Measurements from ENCODE around the gene PEA15. TPM values are rescaled to one million over a fixed set of nuclear protein-coding genes. Genes with fewer than 3 reads are reported as not detected.
A peak's percentile ranks its signal among the peaks of the same experiment; 100 is the strongest.

Gene PEA15
- total and polyA plus RNA-seq, 9 of the 15 experiments (the other 6 are each of a cell fraction or from before 2014, with no cell fraction given) = 8.2 to 175 (median 35.4) TPM

DNA sequence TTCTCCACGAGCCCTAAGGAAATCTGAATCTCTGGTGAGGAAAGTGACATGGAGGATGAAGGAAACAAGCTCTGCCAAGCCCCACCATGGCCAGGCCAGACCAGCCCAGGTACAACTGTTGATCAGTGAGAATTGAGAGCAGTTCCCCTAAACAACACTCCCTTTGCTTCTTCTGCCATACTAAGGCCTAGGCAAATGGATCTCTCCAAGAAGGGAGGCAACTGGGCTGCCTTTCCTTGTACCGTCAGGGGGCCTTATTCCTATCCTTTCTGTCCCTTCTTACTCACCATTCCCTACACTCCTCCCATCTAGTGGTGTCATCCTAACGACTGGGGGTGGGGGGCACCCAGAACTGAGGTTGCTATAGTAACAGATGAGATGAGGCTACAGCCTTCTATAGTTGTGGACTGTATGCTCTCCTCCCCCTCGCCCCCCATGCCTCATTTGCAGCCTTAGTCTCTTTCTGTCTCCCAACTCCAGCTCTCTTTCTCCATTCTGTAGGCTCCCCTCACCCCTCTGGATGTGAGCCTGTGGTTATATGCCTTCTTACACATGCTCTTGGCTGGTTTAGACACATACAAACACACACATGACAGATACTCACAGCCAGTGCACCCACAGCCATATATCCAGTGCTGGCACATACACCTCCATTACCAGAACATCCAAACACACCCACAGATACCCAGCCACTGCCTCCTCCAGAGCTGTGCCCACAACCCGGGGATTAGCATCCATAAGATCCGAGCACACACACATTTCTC lies 3.6 kb downstream of the PEA15 start:
- in situ Hi-C loops (cut with MboI) (no loop called here), intact Hi-C loops (cut with micrococcal nuclease) (no loop called here)
- no peak overlapping the region for H2AFZ ChIP-seq (ENCODE audit: low read depth, low read length)
- H3K36me3 ChIP-seq (ENCODE audit: control insufficient read depth, insufficient read depth, low read length) = peaks cover 65% of the 10 kb centered on the region; the same call in 2 of the 3 replicates
- 57% methylated on average over 6 of the region's 6 CpGs for WGBS (ENCODE audit: insufficient coverage, low coverage, missing lambda C conversion rate)
- TF ChIP-seq MEIS2 (IDR thresholded peaks at IDR 0.05; ENCODE audit: partially characterized antibody) (no peak), SETDB1 (IDR thresholded peaks at IDR 0.05; ENCODE audit: low read length) (no peak), ZNF311 (CRISPR knock-in tag; IDR thresholded peaks at IDR 0.05) (no peak), ZNF197 (CRISPR knock-in tag; IDR thresholded peaks at IDR 0.05; ENCODE audit: low read depth) (no peak), RFX1 (IDR thresholded peaks at IDR 0.05) (peak; percentile 75), POLR2A (conservative IDR thresholded peaks at IDR 0.05) (0 out of 2 replicates have a peak, but pooled peaks have one; percentile 23), ZNF175 (CRISPR knock-in tag; IDR thresholded peaks at IDR 0.05; ENCODE audit: low read depth) (no peak)
- TF ChIP-seq, protein P1, sequence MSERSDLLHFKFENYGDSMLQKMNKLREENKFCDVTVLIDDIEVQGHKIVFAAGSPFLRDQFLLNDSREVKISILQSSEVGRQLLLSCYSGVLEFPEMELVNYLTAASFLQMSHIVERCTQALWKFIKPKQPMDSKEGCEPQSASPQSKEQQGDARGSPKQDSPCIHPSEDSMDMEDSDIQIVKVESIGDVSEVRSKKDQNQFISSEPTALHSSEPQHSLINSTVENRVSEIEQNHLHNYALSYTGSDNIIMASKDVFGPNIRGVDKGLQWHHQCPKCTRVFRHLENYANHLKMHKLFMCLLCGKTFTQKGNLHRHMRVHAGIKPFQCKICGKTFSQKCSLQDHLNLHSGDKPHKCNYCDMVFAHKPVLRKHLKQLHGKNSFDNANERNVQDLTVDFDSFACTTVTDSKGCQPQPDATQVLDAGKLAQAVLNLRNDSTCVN (CRISPR knock-in tag; IDR thresholded peaks at IDR 0.05) = no peak
- H3K4me2 ChIP-seq (ENCODE audit: insufficient read depth, low read length) = no peak overlapping the region
- no peak overlapping the region; the same call in 2 of the 3 replicates for H3K27ac ChIP-seq (ENCODE audit: extremely low read depth, low read depth, low read length)
- ATAC-seq = no peak
- no peaks in the 10 kb centered on the region for H3K9me1 ChIP-seq (ENCODE audit: control insufficient read depth, insufficient read depth, low read length)
- no peak for FAIRE-seq
- ChIA-PET CTCF (ENCODE audit: low intra/inter-chr PET ratio) (no interaction called here), POLR2A (interaction anchor here (0.6 to 3.4 kb wide), 10 partner anchors 10 to 900 kb away, joined by 3 to 41 read pairs (median 4); partner anchors contain the start of gene PEX19)
- H3K9ac ChIP-seq (ENCODE audit: insufficient read depth in 1 of 2, low read depth in 2 of 2, low read length in 2 of 2) = peak overlapping the region in 1 of 2 experiments; percentile 6; a peak in 1 of 4 replicates
- H3K79me2 ChIP-seq (ENCODE audit: control insufficient read depth, insufficient read depth, low read length) = peaks cover 16% of the 10 kb centered on the region
- peaks cover 5% of the 10 kb centered on the region; the same call in 1 of the 2 replicates for H4K20me1 ChIP-seq (replicated peaks; ENCODE audit: control insufficient read depth, insufficient read depth, low read length)
- DNase-seq (ENCODE audit: extremely low read depth in 1 of 4, low spot score in 3 of 4) = peak in 1 of 4 experiments; percentile 29
- BruUV-seq (replicated peaks) = no TSS peak
- no peaks in the 10 kb centered on the region for H3K27me3 ChIP-seq (ENCODE audit: control insufficient read depth in 2 of 2, insufficient read depth in 2 of 2, low read length in 2 of 2)
- no peak overlapping the region for H3K4me3 ChIP-seq
- H3K4me1 ChIP-seq (replicated peaks in 1 of 2; ENCODE audit: control insufficient read depth in 2 of 2, insufficient read depth in 2 of 2, low read length in 2 of 2) = peaks cover 25 to 30% of the 10 kb centered on the region in 2 experiments
- H3K9me3 ChIP-seq (replicated peaks; ENCODE audit: control insufficient read depth, insufficient read depth, low read depth, low read length) = no peaks in the 10 kb centered on the region
